Activated gamma-delta T cell (primary cell): ENCODE data around the gene GHDC.
"Not testable (repeated sequence)": the region's sequence is repeated elsewhere in the genome, so short reads cannot be mapped to it uniquely, and the experiment has no call there.

ENCODE experiments used
- DNase-seq: peaks from one replicate; lab custom pipeline; 2025; lab: John Stamatoyannopoulos, UW

Gene GHDC

DNA sequence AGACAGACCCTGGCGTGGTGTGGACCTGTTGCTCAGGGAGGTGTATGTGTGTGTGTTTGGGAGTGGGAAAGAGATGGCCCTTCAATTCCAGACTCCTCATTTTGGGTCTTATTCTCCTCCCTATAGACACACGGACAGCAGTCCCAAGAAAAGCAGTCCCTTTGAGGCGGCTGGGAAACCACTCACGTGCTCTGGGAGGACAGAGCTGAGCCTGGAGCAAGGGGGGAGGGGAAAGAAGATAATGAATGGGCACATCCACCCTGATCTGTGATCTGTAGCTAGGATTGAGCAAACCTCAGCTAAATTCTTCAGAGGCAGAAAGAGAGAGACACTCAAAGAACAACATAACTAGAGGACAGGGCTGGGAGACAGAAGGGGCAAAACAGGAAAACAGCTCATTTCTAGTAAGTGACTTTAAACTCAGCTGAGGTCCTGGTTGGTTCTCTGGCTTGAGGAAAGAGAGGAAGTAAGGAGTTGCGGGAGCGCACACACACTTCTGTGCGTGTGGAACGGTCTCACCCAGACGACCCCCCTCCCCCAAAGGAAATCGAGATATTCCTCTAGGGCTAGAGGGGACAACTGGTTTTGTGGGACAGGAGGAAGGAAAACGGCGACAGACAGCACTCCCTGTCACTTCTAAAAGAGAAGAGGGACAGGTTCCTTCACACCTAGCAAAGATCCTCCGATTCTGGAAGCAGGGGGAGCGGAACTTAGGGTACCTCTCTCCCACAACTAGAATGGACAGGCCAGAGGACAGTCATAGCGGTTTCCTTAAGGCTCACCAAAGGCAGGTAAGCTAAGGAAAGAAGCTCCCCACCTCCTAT lies 40.2 kb downstream of the GHDC start:
- DNase-seq = no peak

DNA sequence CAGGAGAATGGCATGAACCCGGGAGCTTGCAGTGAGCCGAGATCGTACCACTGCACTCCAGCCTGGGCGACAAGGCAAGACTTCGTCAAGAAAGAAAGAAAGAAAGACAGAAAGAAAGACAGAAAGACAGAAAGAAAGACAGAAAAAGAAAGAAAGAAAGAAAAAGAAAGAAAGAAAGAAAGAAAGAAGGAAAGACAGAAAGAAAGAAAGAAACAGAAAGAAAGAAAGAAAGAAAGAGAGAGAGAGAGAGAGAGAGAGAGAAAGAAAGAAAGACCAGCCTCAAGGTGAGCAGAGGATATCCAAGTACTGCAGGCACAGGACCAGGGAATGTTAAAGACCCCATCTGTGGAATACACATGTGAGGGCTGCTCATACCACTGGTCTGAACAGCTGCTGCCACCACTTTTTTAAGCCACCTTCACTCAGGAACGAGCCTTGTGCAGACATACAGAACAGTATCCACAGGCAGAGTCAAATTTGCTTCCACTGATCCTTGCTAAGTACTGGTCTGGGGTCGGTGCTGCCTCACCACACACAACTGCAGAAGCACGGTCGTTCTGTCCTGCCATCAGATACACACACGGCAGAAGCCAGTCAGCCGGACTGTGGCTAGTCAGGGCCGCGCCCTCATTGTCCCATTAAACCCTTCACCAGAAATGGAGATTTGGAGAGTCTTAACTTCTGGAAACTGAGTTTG lies 47.2 kb downstream of the GHDC start:
- no peak for DNase-seq

DNA sequence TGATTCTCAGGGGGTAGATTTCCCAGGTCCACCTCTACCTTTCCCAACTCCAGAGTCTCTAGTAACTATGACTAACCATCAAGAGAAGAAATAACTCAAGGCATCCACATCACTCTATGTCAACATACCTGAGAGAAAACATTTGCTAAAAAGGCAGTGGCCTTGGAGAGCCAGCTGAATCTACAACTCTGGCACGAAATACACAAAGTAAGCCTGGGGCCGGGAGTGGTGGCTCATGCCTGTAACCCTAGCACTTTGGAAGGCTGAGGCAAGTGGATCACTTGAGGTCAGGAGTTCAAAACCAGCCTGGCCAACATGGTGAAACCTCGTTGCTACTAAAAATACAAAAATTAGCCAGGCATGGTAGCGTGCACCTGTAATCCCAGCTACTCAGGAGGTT lies 51.2 kb downstream of the GHDC start:
- DNase-seq = not testable (repeated sequence)

DNA sequence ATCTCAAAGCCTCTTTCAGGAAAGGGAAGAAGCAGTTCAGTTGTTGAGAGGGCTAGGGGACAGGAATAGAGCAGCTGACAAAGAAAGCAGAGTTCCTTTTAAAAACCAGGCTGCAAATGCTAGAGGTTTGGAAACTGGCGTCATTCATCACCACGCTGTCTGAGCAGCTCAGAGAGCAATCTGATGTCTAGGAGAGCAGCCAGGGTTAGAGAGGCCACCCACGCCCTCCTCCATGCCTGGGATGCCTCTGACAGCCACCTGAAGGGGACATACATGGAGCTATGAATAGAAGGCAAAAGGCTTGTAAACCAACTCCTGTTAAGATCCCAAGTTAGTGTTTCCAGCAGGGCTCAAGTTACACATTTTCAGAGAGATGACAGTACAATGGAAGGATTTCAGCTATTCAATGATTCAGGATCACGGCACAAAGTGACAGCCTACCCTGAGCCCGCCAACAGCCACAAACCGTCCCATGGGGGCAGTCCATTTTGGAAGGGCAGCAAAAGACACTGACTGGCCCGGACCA lies 51.9 kb downstream of the GHDC start:
- DNase-seq = no peak

DNA sequence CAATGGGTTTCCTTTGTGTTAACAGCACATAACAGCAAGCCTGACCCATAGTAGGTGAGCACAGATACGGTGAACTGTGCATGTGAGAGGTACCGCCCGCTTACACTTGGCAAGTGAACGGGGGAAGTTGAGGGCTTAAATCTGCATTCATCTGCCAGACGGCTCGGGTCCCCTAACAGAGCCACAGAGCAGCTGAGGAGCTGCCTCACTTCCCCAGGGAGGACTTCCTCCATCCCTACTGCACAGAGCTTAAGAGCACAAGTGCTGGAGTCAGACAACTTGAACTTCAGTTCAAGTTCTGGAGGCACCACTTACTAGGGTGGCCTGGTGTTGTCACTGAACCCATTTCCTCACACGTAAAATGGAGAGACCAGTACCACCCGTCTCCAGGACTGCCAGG lies 52.9 kb downstream of the GHDC start:
- DNase-seq = no peak

DNA sequence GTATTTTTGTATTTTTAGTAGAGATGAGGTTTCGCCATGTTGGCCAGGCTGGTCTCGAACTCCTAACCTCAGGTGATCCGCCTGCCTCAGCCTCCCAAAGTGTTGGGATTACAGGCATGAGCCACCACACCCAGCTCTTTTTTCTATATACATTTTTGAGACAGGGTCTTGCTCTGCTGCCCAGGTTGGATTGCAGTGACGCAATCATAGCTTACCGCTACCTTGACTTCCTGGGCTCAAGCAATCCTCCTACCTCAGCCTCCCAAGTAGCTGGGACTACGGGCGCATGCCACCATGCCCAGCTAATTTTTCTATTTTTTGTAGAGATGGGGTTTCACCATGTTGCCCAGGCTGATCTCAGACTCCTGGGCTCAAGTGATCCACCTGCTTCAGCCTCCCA lies 53.6 kb downstream of the GHDC start:
- not testable (repeated sequence) for DNase-seq
